ENCODE measurements around the gene PHC2. TPM values are rescaled to one million over a fixed set of nuclear protein-coding genes. Genes with fewer than 3 reads are reported as not detected.

Gene PHC2
- polyA plus RNA-seq, 1 donor (not counting 4 experiments of a cell fraction or from before 2014, with no cell fraction given): 51.7 TPM

- TF ChIP-seq CTCF (optimal IDR thresholded peaks at IDR 0.05 in 1 of 3, IDR thresholded peaks at IDR 0.05 in 1 of 3, conservative IDR thresholded peaks at IDR 0.05 in 1 of 3; ENCODE audit: extremely low read depth in 1 of 3, insufficient read depth in 2 of 3, low read length in 3 of 3) (no peak), EZH2 (IDR thresholded peaks at IDR 0.05; ENCODE audit: low read length) (no peak)
- Histone ChIP-seq H3K79me2 (ENCODE audit: control insufficient read depth, insufficient read depth, low read length) (no peaks in the 10 kb centered on the region), H4K20me1 (ENCODE audit: control insufficient read depth, extremely low read depth, insufficient read depth, low read length) (peaks cover 3% of the 10 kb centered on the region), H3K36me3 (ENCODE audit: control insufficient read depth in 2 of 2, extremely low read depth in 1 of 2, insufficient read depth in 2 of 2, low read length in 2 of 2) (peaks cover 23 to 34% of the 10 kb centered on the region in 2 experiments), H3K9me1 (ENCODE audit: control insufficient read depth, extremely low read depth, insufficient read depth, low read length) (peaks cover 7% of the 10 kb centered on the region), H3K4me1 (ENCODE audit: control insufficient read depth, extremely low read depth, insufficient read depth, low read length) (peaks cover 21% of the 10 kb centered on the region), H2AFZ (ENCODE audit: control insufficient read depth, low read length) (no peak overlapping the region), H3K4me2 (ENCODE audit: control insufficient read depth, extremely low read depth, insufficient read depth, low read depth, low read length) (no peak overlapping the region), H3K4me3 (ENCODE audit: control insufficient read depth in 2 of 3, extremely low read depth in 1 of 3, insufficient read depth in 2 of 3, low read depth in 1 of 3, low read length in 3 of 3) (no peak overlapping the region), H3K9me3 (ENCODE audit: control insufficient read depth, low read depth, low read length) (no peaks in the 10 kb centered on the region), H3K9ac (ENCODE audit: control insufficient read depth, extremely low read depth, insufficient read depth, low read length) (no peak overlapping the region), H3K27ac (ENCODE audit: control insufficient read depth, insufficient read depth, low read length) (no peak overlapping the region), H3K27me3 (ENCODE audit: control insufficient read depth, extremely low read depth, insufficient read depth, low read length) (no peaks in the 10 kb centered on the region)
- FAIRE-seq: no peak
- dilution Hi-C loops (cut with MboI; ENCODE audit: extremely low pct_ligation_motif_present, low sequenced_read_pairs): no loop called here
- no peak for DNase-seq (ENCODE audit: low read depth, low spot score)
These were observed 61.8 kb downstream of the PHC2 start for GRCh38 chr1:33369081-33369480.

DNA sequence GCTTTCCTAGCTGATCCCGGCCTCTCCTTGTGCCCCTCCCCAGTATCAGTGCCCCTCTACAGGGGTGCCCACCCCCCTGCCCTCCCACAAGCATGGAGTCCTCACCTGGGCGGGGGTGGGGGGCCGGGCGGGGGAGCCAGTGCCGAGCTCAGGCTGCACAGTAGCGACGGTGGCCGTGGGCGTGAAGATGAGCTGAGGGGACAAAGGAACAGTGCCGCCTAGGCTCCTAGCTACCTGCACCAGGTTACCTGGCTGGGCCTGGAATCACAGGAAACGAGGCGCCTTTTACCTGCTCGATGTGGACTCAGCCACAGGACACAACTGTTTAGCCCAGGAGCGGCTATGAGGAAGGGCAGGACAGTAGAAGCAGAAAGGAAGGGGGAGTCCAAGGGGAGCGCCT, 62.5 kb downstream of the PHC2 start:
- peaks cover 7% of the 10 kb centered on the region for H3K9me1 ChIP-seq (ENCODE audit: control insufficient read depth, extremely low read depth, insufficient read depth, low read length)
- H4K20me1 ChIP-seq (ENCODE audit: control insufficient read depth, extremely low read depth, insufficient read depth, low read length): peaks cover 3% of the 10 kb centered on the region
- no peaks in the 10 kb centered on the region for H3K79me2 ChIP-seq (ENCODE audit: control insufficient read depth, insufficient read depth, low read length)
- H2AFZ ChIP-seq (ENCODE audit: control insufficient read depth, low read length): no peak overlapping the region
- H3K9ac ChIP-seq (ENCODE audit: control insufficient read depth, extremely low read depth, insufficient read depth, low read length): no peak overlapping the region
- H3K4me3 ChIP-seq (ENCODE audit: control insufficient read depth in 2 of 3, extremely low read depth in 1 of 3, insufficient read depth in 2 of 3, low read depth in 1 of 3, low read length in 3 of 3): no peak overlapping the region
- DNase-seq (ENCODE audit: low read depth, low spot score): no peak
- dilution Hi-C loops (cut with MboI; ENCODE audit: extremely low pct_ligation_motif_present, low sequenced_read_pairs): no loop called here
- H3K4me1 ChIP-seq (ENCODE audit: control insufficient read depth, extremely low read depth, insufficient read depth, low read length): peaks cover 23% of the 10 kb centered on the region
- H3K9me3 ChIP-seq (ENCODE audit: control insufficient read depth, low read depth, low read length): no peaks in the 10 kb centered on the region
- no peak overlapping the region for H3K27ac ChIP-seq (ENCODE audit: control insufficient read depth, insufficient read depth, low read length)
- no peak overlapping the region for H3K4me2 ChIP-seq (ENCODE audit: control insufficient read depth, extremely low read depth, insufficient read depth, low read depth, low read length)
- TF ChIP-seq CTCF (optimal IDR thresholded peaks at IDR 0.05 in 1 of 3, IDR thresholded peaks at IDR 0.05 in 1 of 3, conservative IDR thresholded peaks at IDR 0.05 in 1 of 3; ENCODE audit: extremely low read depth in 1 of 3, insufficient read depth in 2 of 3, low read length in 3 of 3): no peak
- no peak for TF ChIP-seq EZH2 (IDR thresholded peaks at IDR 0.05; ENCODE audit: low read length)
- peaks cover 23 to 37% of the 10 kb centered on the region in 2 experiments for H3K36me3 ChIP-seq (ENCODE audit: control insufficient read depth in 2 of 2, extremely low read depth in 1 of 2, insufficient read depth in 2 of 2, low read length in 2 of 2)
- no peak for FAIRE-seq
- H3K27me3 ChIP-seq (ENCODE audit: control insufficient read depth, extremely low read depth, insufficient read depth, low read length): no peaks in the 10 kb centered on the region
